Chondrocyte (in vitro differentiated cells): ENCODE results near the gene EVA1C. TPM values are rescaled to one million over a fixed set of nuclear protein-coding genes. Genes with fewer than 3 reads are reported as not detected.
"Not testable (repeated sequence)": the region's sequence is repeated elsewhere in the genome, so short reads cannot be mapped to it uniquely, and the experiment has no call there.

Source experiments
- DNase-seq: peaks from one replicate; pipeline ENCODE4 v3.0.0; 2021; ENCODE audit warnings: mixed read lengths, low spot score
- H3K27ac Mint-ChIP-seq: one replicate; pipeline ENCODE4 v1.8.0; 2021; ENCODE audit warnings: mild to moderate bottlenecking, moderate library complexity, mixed read lengths; ENCODE audit not compliant: unreplicated experiment
- H3K27me3 Mint-ChIP-seq: 2 replicates; pipeline ENCODE4 v1.8.0; 2021; ENCODE audit warnings: low read depth, mixed read lengths
- H3K36me3 Mint-ChIP-seq: 2 replicates; pipeline ENCODE4 v1.8.0; 2021; ENCODE audit warnings: low read depth, mixed read lengths
- H3K4me1 Mint-ChIP-seq: 2 replicates; pipeline ENCODE4 v1.8.0; 2021; ENCODE audit warnings: low read depth, mild to moderate bottlenecking, mixed read lengths
- H3K4me3 Mint-ChIP-seq: one replicate; pipeline ENCODE4 v1.8.0; 2021; ENCODE audit warnings: mild to moderate bottlenecking, moderate library complexity, mixed read lengths; ENCODE audit not compliant: unreplicated experiment
- H3K9me3 Mint-ChIP-seq: 2 replicates; pipeline ENCODE4 v1.8.0; 2021; ENCODE audit warnings: low read depth, mixed read lengths
- total RNA-seq: library from RNA; stranded (reverse); gene quantifications from 3 replicates; pipeline ENCODE4 v1.2.1, GENCODE V29; 2021
- TF ChIP-seq, protein P1 (sequence below): fragments of 200-600 bp; sonication (generic); IDR thresholded peaks from 2 replicates; pipeline ENCODE4 v1.5.0; 2021; ENCODE audit warnings: antibody characterized with exemption, mild to moderate bottlenecking, moderate library complexity

EVA1C gene
- total RNA-seq, 1 donor from 2014 or later: 2.0 TPM

DNA sequence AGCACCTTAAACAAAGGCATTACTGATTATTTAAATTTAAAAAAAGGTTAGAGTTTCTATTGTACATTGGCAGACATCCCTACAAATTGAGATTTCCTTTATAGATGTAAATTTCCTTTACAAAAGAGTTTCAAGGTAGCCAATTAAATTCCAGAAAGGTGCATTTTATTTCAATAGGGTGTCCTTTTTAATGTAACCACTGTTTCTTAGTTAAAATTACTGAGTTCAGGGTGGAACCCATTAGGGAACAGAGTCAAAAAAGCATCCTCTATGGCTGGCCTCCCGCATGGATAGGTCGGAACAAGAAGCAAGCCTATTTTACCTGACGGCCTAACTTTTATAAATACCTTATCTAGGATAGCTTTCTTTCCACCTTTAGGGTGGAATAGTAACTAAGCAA is 148.4 kb downstream of the EVA1C start:
- peaks cover 9% of the 10 kb centered on the region for H3K36me3 Mint-ChIP-seq
- H3K27ac Mint-ChIP-seq: no peak overlapping the region
- TF ChIP-seq, protein P1, sequence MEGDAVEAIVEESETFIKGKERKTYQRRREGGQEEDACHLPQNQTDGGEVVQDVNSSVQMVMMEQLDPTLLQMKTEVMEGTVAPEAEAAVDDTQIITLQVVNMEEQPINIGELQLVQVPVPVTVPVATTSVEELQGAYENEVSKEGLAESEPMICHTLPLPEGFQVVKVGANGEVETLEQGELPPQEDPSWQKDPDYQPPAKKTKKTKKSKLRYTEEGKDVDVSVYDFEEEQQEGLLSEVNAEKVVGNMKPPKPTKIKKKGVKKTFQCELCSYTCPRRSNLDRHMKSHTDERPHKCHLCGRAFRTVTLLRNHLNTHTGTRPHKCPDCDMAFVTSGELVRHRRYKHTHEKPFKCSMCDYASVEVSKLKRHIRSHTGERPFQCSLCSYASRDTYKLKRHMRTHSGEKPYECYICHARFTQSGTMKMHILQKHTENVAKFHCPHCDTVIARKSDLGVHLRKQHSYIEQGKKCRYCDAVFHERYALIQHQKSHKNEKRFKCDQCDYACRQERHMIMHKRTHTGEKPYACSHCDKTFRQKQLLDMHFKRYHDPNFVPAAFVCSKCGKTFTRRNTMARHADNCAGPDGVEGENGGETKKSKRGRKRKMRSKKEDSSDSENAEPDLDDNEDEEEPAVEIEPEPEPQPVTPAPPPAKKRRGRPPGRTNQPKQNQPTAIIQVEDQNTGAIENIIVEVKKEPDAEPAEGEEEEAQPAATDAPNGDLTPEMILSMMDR: no peak
- peaks cover 14% of the 10 kb centered on the region for H3K9me3 Mint-ChIP-seq
- H3K27me3 Mint-ChIP-seq: no peaks in the 10 kb centered on the region
- no peaks in the 10 kb centered on the region for H3K4me1 Mint-ChIP-seq
- DNase-seq: no peak
- H3K4me3 Mint-ChIP-seq: no peak overlapping the region

DNA sequence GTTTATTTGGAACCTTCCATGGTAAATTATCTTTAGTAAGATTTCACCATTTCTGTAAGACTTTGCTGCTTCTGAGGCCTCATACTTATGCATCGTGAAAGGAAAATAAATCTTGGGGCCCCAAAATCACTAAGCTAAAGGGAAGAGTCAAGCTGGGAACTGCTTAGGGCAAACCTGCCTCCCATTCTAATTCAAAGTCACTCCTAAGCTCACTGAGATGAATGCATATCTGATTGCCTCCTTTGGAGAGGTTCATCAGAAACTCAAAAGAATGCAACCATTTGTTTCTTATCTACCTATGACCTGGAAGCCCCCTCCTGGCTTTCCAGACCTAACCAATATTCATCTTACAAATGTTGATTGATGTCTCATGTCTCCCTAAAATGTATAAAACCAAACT is 149.0 kb downstream of the EVA1C start:
- H3K4me1 Mint-ChIP-seq, H3K27ac Mint-ChIP-seq, DNase-seq, H3K27me3 Mint-ChIP-seq, H3K36me3 Mint-ChIP-seq, H3K4me3 Mint-ChIP-seq: not testable (repeated sequence)
- peaks cover 18% of the 10 kb centered on the region for H3K9me3 Mint-ChIP-seq

DNA sequence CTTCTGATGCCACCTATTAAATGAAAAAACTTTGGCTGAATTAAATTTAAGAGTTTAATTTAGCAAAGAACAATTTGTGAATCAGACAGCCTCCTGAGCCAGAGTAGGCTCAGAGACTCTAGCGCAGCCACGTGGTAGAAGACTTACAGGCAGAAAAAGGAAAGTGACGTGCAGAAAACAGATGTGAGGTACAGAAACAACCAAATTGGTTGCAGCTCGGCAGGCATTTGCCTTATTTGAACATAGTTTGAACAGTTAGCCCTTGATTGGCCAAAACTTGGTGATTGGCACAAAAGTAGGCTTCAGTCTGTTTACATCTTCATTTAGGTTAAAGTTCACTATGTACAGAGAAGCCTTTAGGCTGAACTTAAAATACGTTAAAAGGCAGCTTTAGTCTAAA is 149.9 kb downstream of the EVA1C start:
- DNase-seq: no peak

DNA sequence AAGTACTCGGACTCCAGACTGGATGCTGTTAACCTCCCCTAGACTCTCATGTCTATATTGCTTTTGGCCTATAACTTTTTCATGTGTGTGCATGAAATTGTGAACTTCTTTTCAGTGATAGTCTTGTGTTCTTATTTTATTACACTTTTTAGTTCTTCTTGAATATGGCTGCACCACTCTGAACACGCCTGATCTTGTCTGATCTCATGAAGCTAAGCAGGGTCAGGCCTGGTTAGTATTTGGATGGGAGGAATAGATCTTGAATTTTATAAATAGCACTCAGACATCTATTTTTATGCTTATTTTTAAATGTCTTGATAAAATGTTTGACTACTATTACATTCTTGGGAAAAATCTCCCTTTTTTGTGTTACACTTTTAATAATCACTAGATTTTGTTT is 150.4 kb downstream of the EVA1C start:
- no peaks in the 10 kb centered on the region for H3K27me3 Mint-ChIP-seq
- DNase-seq: no peak
- H3K36me3 Mint-ChIP-seq: peaks cover 9% of the 10 kb centered on the region
- TF ChIP-seq, protein P1: no peak
- H3K9me3 Mint-ChIP-seq: peaks cover 18% of the 10 kb centered on the region
- H3K4me3 Mint-ChIP-seq: no peak overlapping the region
- H3K27ac Mint-ChIP-seq: no peak overlapping the region
- no peaks in the 10 kb centered on the region for H3K4me1 Mint-ChIP-seq

More for the DNA sequence above, 149.9 kb downstream of the EVA1C start:
- Mint-ChIP-seq H3K4me1 (no peaks in the 10 kb centered on the region), H3K9me3 (peaks cover 18% of the 10 kb centered on the region), H3K27ac (no peak overlapping the region), H3K4me3 (no peak overlapping the region), H3K36me3 (peaks cover 9% of the 10 kb centered on the region), H3K27me3 (no peaks in the 10 kb centered on the region)
- TF ChIP-seq, protein P1: peak; percentile 70

Other genes with a start within 250 kb of the EVA1C start
- 5.0 to 7.1 TPM (median 5.8 TPM) in 3 replicates for gene MIS18A, start 133.7 kb upstream of the EVA1C start, total RNA-seq
- gene MRAP, start 113.9 kb upstream of the EVA1C start, total RNA-seq: not detected in 3 replicates
- gene URB1, start 19.7 kb upstream of the EVA1C start, total RNA-seq: 13.5 to 22.1 TPM (median 15.1 TPM) in 3 replicates
- 0.31 to 0.70 TPM (median 0.40 TPM) in 3 replicates for gene TCP10L, start 172.8 kb downstream of the EVA1C start, total RNA-seq
- 23.4 to 28.0 TPM (median 25.3 TPM) in 3 replicates for gene CFAP298, start 199.7 kb downstream of the EVA1C start, total RNA-seq